Measurements from ENCODE around the gene WDR64.

WDR64 gene

GRCh38 chr1:241630899-241631298 is 21.2 kb upstream of the WDR64 start:
- DNase-seq (ENCODE audit: low spot score), result no peak

- DNase-seq (ENCODE audit: low spot score), result no peak
These were observed 20.4 kb upstream of the WDR64 start for GRCh38 chr1:241631674-241632073.

- DNase-seq (ENCODE audit: low spot score), result no peak
These were observed 19.1 kb upstream of the WDR64 start for GRCh38 chr1:241632987-241633386.

GRCh38 chr1:241635556-241636152 is 16.4 kb upstream of the WDR64 start:
- no peak for DNase-seq (ENCODE audit: low spot score)

GRCh38 chr1:241636291-241636690 is 15.8 kb upstream of the WDR64 start:
- DNase-seq (ENCODE audit: low spot score), result no peak

- no peak for DNase-seq (ENCODE audit: low spot score)
These were observed 15.0 kb upstream of the WDR64 start for GRCh38 chr1:241637046-241637590.

- DNase-seq (ENCODE audit: low spot score), result peak; percentile 53
These were observed 14.5 kb upstream of the WDR64 start for GRCh38 chr1:241637604-241638003.

- DNase-seq (ENCODE audit: low spot score), result no peak
These were observed 13.9 kb upstream of the WDR64 start for GRCh38 chr1:241638099-241638682.

GRCh38 chr1:241638909-241639622 is 13.0 kb upstream of the WDR64 start:
- no peak for DNase-seq (ENCODE audit: low spot score)

GRCh38 chr1:241639623-241640148 is 12.4 kb upstream of the WDR64 start:
- peak; percentile 55 for DNase-seq (ENCODE audit: low spot score)

- DNase-seq (ENCODE audit: low spot score), result peak; percentile 85
These were observed 11.8 kb upstream of the WDR64 start, which contains the start of the genes CHML and OPN3 for GRCh38 chr1:241640149-241640866. Gene CHML (minus strand): TSS chr1:241640369. CDS start chr1:241635766, 4,603 bp downstream. Gene OPN3 (minus strand): TSS chr1:241640369. CDS start chr1:241640254, 115 bp downstream.

- no peak for DNase-seq (ENCODE audit: low spot score)
These were observed 11.0 kb upstream of the WDR64 start for GRCh38 chr1:241640867-241641622.

- DNase-seq (ENCODE audit: low spot score), result no peak
These were observed 10.1 kb upstream of the WDR64 start for GRCh38 chr1:241641773-241642592.

- DNase-seq (ENCODE audit: low spot score), result no peak
These were observed 9.5 kb upstream of the WDR64 start for GRCh38 chr1:241642593-241642944.

GRCh38 chr1:241644259-241644658 is 7.8 kb upstream of the WDR64 start:
- no peak for DNase-seq (ENCODE audit: low spot score)

- DNase-seq (ENCODE audit: low spot score), result no peak
These were observed 6.9 kb upstream of the WDR64 start for GRCh38 chr1:241645199-241645598.

GRCh38 chr1:241646201-241646600 is 5.9 kb upstream of the WDR64 start:
- no peak for DNase-seq (ENCODE audit: low spot score)

- no peak for DNase-seq (ENCODE audit: low spot score)
These were observed 4.4 kb upstream of the WDR64 start for GRCh38 chr1:241647658-241648057.

GRCh38 chr1:241648159-241648558 is 3.9 kb upstream of the WDR64 start:
- DNase-seq (ENCODE audit: low spot score), result no peak

- DNase-seq (ENCODE audit: low spot score), result no peak
These were observed 1.9 kb downstream of the WDR64 start for GRCh38 chr1:241654019-241654418.

Measured in SK-N-DZ (cell line).